Fibroblast of skin of abdomen (primary cell): ENCODE results near the gene CAMK2G.
"Not testable (repeated sequence)": the region's sequence is repeated elsewhere in the genome, so short reads cannot be mapped to it uniquely, and the experiment has no call there.

Source experiments
- DNase-seq: peaks from one replicate; pipeline ENCODE4 v3.0.0-alpha.2; 2013

The CAMK2G gene

DNA sequence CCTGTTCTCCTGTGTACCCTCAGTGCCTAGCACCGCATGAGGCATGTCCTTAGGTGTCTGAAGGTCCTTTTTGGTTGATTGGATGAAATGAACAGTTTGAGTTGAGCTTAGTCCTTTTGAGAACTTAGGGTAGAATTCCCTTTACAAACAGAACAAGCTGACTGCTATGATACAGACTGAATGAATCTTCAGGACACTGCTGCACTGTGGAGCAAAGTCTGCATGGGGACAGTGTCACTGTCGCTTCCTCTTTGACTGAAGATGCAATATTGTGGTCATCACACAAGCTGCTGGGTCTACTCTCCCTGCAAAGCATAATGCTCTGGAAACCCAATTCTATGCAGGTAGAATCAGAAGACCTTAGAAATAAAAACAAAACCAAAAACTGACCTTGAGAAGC, 28.0 kb upstream of the CAMK2G start:
- DNase-seq, result no peak

- DNase-seq, result no peak
Observed at GRCh38 chr10:73901261-73901660, 26.9 kb upstream of the CAMK2G start.

DNA sequence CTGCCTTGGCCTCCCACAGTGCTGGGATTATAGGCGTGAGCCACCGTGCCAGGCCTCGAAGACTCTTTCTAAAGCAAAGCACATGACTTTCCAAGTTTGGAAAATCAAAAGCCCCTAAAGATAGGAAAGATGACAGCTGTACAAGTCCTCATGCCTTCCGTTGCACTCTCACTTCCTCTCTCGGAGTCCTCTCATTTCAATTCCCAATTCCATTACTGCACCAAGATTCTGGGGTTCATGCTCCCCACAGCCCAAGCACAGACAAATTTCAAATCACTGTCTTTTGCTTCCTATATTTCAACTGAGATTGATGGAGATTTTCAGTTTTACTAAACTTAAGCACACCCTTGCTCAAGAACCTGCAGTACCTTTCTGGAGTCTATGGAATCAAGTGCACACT, 25.7 kb upstream of the CAMK2G start:
- DNase-seq, result no peak

- peak; percentile 90 for DNase-seq
Observed at GRCh38 chr10:73899423-73899822, 25.1 kb upstream of the CAMK2G start.

- DNase-seq, result no peak
Observed at GRCh38 chr10:73898730-73899410, 24.5 kb upstream of the CAMK2G start.

DNA sequence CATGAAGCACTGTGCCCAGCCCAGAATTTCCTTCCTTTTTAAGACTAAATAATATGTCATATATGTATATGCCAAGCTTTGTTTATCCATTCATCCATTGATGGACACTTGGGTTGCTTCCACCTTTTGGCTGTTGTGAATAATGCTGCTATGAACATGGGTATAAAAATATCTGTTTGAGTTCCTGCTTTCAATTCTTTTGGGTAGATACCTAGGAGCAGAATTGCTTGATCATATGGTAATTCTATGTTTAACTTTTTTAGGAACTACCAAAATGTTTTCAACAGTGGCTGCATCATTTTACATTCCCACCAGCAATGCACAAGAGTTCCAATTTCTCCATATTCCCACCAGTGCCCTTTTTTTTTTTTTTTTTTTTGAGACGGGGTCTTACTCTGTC, 23.3 kb upstream of the CAMK2G start:
- no peak for DNase-seq

DNA sequence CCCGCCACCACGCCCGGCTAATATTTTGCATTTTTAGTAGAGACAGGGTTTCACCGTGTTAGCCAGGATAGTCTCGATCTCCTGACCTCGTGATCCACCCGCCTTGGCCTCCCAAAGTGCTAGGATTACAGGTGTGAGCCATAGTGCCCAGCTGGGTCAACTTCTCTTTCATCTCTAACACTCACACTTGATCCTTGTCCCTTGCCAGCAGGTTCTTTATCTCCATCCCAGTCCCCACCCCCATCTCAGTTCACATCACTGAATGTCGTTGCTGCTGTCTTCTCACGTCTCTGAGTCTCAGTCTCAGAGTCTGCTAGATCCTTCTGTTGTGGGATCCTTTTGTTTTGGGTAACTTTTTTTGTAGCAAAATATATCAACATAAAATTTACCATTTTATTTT, 21.0 kb upstream of the CAMK2G start:
- not testable (repeated sequence) for DNase-seq

DNA sequence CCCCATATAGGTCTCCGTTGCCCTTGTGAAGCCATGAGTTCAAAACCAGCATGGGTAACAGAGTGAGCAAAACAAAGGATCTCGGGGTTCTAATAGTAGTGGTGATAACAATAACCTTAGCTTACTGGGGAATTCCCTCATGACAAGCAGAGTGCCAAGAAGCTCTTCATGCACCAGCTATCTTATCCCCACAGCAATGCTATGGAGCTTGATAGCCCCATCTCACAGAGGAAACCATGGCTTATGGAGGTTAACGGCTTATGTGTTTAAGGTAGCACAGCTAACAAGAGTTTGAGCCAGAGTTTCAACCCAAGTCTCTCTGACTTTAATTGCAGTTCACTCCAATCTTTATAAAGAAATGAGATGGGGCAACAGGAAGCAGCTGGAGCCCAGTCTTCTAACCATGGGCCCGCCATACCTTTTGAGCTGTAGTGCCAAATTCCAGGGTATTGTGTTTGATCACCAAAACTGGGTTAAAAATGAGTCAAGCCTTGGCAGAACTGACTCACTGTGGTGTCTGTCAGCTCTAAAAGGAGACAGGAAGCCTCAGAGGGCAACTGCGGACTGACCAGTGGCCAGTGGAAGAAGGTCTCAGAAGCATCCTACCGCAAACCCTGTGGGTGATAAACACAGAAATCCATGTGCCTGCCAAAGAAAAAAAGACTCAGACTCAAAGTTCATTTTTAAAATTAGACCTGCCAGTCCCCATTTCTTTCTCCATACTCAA, 20.1 kb upstream of the CAMK2G start:
- DNase-seq, result peak; percentile 51

- DNase-seq, result no peak
Observed at GRCh38 chr10:73893426-73893825, 19.1 kb upstream of the CAMK2G start.

DNA sequence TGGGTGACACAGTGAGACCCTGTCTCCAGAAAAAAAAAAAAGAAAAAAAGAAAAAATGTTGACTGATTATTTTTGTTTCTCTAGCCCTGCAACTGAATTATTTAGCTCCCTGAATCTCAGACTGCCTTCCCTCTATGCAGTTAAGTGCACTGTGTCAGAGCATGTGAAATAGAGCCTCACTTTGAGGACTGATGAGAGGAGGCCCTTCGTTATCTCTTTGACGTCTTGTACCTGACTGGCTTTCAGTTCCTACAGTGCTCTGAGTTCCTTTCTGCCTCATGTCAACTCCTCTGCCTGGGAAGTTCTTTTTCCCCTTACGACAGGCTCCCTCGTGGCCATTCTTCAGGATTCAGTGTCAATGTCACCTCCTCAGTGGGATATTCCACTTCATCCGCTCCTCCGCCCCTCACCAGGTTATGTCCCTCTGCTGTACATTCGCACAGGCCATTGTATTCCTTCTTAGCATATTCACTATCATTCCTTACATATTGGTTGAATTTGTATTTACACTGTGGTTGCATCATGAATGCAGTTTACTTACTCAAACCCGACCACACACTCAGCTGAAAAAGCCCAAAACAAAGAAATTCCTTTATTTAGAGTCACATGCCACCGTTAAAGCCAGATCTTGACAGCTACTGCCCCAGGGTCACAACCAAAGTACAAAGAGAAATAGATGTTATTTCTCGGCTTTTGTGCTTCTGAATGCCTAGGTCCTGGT, 18.1 kb upstream of the CAMK2G start:
- DNase-seq, result peak; percentile 75

DNA sequence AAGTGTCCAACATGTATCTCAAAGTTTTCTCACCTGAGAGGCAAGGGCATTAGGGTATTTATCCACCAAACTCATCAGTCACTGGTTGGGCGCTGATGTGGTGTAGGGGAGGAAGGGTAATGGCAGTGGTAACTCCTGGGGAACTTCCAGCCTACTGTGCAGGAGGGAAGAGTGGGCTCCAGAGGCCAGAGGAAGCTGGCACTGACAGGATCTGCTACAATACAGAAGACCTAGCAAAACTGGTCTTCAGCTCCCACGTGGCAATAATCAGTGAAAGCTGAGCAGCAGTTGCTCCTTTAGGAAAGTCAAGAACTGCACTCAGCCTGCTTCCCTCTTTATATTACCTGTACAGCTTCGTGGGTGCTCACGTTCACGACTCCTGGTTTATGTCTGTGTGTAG, 17.2 kb upstream of the CAMK2G start:
- DNase-seq, result no peak

DNA sequence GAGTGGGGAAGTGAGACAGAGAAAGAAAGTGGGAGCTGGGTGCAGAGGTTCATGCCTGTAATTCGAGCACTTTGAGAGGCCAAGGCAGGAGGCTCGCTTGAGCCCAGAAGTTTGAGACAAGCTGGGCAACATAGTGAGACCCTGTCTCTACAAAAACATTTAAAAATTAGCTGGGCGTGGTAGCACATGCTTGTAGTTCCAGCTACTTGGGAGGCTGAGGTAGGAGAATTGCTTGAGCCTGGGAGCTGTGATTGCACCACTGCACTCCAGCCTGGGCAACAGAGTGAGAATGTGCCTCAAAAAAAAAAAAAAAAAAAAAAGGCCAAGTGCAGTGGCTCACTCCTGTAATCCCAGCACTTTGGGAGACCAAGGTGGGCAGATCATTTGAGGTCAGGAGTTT, 16.5 kb upstream of the CAMK2G start:
- not testable (repeated sequence) for DNase-seq

DNA sequence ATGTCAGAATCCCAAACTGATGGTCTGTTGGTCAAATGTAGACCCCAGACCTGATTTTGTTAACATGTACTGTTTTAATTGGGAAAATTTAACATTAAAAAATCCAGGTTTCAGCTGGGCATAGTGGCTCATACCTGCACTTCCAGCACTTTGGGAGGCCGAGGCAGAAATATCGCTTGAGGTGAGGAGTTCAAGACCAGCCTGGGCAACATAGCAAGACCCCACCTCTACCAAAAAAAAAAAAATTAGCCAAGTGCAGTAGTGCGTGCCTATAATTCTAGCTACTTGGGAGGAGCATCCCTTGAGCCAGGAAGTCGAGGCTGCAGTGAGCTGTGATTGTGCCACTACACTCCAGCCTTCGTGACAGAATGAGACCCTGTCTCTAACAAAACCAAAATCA, 15.9 kb upstream of the CAMK2G start:
- DNase-seq, result no peak

GRCh38 chr10:73889416-73889815, 15.1 kb upstream of the CAMK2G start:
- not testable (repeated sequence) for DNase-seq

GRCh38 chr10:73889014-73889413, 14.7 kb upstream of the CAMK2G start:
- peak; percentile 78 for DNase-seq

GRCh38 chr10:73888514-73888913, 14.2 kb upstream of the CAMK2G start:
- DNase-seq, result no peak

GRCh38 chr10:73887294-73888039, 13.1 kb upstream of the CAMK2G start:
- DNase-seq, result peak; percentile 93

GRCh38 chr10:73886661-73887293, 12.4 kb upstream of the CAMK2G start:
- no peak for DNase-seq

DNA sequence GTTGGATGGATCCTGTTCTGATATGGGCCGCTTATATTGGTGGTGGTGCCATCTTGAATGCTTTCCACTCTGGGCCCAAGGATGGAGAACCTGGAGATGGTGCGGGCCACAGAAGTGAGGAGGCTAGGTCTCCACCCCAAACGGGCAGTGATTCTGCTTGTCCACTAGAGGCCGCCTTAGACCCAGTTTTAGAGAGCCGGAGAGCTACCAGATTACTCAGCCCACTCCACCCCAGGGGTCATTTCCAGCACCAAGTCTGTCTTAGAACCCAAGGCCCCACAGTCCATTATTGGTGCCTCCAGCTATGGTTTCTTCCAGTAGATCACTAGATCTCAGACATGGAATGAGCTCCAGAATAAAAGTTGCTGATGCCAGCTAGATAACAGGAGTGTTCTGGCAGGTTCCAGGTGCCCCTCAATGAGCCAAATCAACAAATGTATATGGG, 11.8 kb upstream of the CAMK2G start:
- DNase-seq, result peak; percentile 81

DNA sequence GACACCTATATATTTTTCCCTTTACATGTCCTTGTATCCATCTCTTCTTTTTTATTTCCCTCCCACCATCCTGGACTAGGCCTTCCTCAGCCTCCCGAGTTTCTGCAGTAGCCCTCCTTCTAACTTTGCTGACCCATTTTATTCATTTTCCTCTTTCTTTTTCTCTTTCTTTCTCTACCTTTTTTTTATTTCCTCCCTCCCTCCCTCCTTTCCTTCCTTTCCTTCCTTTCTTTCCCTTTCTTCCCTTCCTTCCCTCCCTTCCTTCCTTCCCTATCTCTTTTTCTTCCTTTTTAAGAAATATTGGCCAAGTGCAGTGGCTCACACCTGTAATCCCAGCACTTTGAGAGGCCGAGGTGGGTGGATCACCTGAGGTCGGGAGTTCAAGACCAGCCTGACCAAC, 9.7 kb upstream of the CAMK2G start:
- no peak for DNase-seq

DNA sequence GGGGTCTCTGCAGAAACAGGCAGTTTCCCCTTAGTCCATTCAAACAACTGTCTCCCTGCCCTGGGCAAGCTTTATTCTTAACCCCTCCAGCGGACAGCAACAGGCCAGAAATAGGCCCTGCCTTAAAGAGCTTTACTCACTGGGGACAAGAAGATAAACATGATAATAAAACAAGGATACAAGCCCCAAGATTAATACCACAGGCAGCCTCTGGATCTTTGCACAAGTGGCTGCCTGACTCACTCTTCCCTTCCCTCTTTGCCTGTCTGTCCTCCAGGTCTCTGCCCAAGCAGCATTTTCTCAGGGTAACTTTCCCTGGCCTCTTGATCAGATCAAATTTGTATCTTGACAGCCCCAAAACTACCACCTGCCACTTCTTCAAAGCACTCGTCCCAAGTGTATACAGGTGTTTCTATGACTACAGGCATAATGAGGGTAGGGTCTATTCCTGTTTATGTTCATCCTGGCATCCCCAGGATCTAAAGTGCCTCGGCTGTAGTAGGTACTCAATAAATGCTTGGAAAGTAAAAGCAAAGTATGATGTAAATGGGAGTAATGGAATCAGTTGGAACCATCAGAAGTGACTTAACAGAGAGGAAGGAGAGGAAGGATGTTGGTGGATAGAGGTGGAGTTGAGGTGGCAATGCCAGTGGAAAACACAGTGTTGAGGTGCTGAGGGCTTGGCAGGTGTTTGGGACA, 7.0 kb upstream of the CAMK2G start:
- no peak for DNase-seq
